ENCODE results near the gene ADAMTS18. TPM values are rescaled to one million over a fixed set of nuclear protein-coding genes. Genes with fewer than 3 reads are reported as not detected.

The ADAMTS18 gene
- total and polyA plus RNA-seq, 2 of the 8 experiments (the other 6 are each of a cell fraction or from before 2014, with no cell fraction given) = 0.05 to 0.19 TPM

DNA sequence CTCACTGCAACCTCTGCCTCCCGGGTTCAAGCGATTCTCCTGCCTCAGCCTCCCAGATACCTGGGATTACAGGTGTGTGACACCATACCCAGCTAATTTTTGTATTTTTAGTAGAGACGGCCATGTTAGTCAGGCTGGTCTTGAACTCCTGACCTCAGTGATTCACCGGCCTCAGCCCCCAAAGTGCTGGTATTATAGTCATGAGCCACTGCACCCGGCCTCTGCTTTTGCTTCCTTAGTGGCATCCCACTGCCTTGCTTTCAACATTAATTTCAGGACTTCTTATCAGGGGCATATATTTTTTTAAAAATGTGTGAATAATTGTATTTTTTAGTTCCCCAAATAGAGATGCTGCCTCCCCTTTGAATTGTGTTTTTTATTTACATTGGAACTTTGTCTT, 136.8 kb downstream of the ADAMTS18 start (continued):
- TF ChIP-seq JUND (IDR thresholded peaks at IDR 0.05; ENCODE audit: low read length) = no peak
- no peak for TF ChIP-seq EGR1 (IDR thresholded peaks at IDR 0.05; ENCODE audit: borderline replicate concordance, low read depth, low read length)
- no peak for TF ChIP-seq CHD2 (IDR thresholded peaks at IDR 0.05; ENCODE audit: low read length)
- no peak for TF ChIP-seq RFX5 (IDR thresholded peaks at IDR 0.05; ENCODE audit: borderline replicate concordance, low read depth, low read length)
- TF ChIP-seq POLR2A (IDR thresholded peaks at IDR 0.05; ENCODE audit: control extremely low read depth in 1 of 2, low read depth in 2 of 2, low read length in 2 of 2) = no peak

Measured in H1 (cell line).